ENCODE data around the gene JHY.

DNA sequence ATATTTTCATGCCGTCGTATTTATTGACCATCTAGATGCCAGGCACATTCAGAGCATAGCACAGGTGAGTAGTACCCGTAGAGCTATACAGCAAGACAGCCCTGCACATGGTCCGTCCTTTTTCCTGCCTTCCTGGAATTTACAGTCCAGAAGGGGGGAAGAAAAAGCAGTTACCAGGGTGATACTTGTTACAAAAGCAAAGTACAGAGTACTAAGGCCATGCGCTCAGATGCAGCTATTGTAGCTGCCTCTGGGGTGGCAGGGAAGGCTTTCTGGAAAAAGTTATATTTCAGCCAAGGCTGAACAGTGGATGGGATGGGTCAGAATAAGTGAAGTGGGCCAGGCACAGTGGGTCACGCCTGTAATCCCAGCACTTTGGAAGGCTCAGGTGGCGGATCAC lies 36.2 kb downstream of the JHY start:
- TF ChIP-seq, protein P1, sequence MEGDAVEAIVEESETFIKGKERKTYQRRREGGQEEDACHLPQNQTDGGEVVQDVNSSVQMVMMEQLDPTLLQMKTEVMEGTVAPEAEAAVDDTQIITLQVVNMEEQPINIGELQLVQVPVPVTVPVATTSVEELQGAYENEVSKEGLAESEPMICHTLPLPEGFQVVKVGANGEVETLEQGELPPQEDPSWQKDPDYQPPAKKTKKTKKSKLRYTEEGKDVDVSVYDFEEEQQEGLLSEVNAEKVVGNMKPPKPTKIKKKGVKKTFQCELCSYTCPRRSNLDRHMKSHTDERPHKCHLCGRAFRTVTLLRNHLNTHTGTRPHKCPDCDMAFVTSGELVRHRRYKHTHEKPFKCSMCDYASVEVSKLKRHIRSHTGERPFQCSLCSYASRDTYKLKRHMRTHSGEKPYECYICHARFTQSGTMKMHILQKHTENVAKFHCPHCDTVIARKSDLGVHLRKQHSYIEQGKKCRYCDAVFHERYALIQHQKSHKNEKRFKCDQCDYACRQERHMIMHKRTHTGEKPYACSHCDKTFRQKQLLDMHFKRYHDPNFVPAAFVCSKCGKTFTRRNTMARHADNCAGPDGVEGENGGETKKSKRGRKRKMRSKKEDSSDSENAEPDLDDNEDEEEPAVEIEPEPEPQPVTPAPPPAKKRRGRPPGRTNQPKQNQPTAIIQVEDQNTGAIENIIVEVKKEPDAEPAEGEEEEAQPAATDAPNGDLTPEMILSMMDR (IDR thresholded peaks at IDR 0.05; ENCODE audit: low read depth, low read length, missing input control): no peak
- TF ChIP-seq JUND (IDR thresholded peaks at IDR 0.05) (no peak), TAF1 (conservative IDR thresholded peaks at IDR 0.05) (no peak), FOXA1 (IDR thresholded peaks at IDR 0.05) (no peak), REST (IDR thresholded peaks at IDR 0.05) (no peak), RAD21 (IDR thresholded peaks at IDR 0.05) (no peak), SP1 (IDR thresholded peaks at IDR 0.05) (no peak), ATF3 (IDR thresholded peaks at IDR 0.05) (no peak), EGR1 (IDR thresholded peaks at IDR 0.05; ENCODE audit: low read depth in 2 of 2) (no peak), GABPA (IDR thresholded peaks at IDR 0.05 in 1 of 2, conservative IDR thresholded peaks at IDR 0.05 in 1 of 2) (no peak)
